ENCODE data around the gene C1orf35.

DNA sequence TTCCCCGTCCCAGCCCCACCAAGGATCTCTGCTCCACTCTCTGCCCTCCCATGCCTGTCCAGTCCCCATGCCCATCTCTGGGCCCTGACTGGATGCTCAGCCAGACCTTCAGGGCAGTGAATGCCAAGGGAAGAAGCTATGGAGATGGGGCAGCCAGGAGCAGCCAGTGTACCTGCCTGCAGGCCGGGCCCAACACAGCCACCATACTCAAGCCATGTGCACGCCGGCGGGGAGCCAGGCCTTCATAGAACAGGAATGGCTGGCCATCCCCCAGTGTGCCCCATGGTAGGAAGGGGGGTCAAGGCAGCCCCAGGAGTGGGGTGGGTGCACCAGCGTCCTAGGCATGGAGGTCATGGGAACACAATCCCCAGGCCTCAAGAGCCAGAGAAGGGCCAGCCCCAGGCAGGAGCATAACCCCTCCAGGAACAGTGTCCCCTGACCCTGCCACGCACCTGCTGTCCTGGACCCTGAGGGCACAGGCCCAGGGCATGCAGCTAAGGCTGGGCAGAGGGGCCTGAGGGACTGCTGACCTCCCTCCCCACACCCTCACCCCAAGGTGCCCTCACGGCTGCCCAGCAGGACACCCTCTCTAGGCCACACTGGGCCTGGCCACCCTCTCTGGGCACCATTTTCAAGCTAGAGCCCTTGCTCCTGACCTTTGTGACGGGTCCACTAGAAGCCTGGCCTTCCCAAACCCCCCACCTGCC lies 40.9 kb downstream of the C1orf35 start:
- no peak for TF ChIP-seq TCF7L2 (IDR thresholded peaks at IDR 0.05; ENCODE audit: low read depth, low read length)
- TF ChIP-seq, protein P1, sequence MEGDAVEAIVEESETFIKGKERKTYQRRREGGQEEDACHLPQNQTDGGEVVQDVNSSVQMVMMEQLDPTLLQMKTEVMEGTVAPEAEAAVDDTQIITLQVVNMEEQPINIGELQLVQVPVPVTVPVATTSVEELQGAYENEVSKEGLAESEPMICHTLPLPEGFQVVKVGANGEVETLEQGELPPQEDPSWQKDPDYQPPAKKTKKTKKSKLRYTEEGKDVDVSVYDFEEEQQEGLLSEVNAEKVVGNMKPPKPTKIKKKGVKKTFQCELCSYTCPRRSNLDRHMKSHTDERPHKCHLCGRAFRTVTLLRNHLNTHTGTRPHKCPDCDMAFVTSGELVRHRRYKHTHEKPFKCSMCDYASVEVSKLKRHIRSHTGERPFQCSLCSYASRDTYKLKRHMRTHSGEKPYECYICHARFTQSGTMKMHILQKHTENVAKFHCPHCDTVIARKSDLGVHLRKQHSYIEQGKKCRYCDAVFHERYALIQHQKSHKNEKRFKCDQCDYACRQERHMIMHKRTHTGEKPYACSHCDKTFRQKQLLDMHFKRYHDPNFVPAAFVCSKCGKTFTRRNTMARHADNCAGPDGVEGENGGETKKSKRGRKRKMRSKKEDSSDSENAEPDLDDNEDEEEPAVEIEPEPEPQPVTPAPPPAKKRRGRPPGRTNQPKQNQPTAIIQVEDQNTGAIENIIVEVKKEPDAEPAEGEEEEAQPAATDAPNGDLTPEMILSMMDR (IDR thresholded peaks at IDR 0.05), result no peak
- no peak for TF ChIP-seq REST (IDR thresholded peaks at IDR 0.05; ENCODE audit: insufficient read depth in 1 of 2, low read depth in 2 of 2, low read length in 1 of 2)
